GM23248 (cell line): ENCODE results near the gene TMEM184C.

Source experiments
- EZH2 ChIP-seq: fragments of 200-600 bp; sonication (generic); IDR thresholded peaks from 2 replicates; pipeline ENCODE4 v1.6.1; 2018; ENCODE audit warnings: antibody characterized with exemption, mild to moderate bottlenecking; ENCODE audit not compliant: insufficient read depth, poor library complexity, severe bottlenecking
- EZH2phosphoT487 ChIP-seq: fragments of 200-600 bp; sonication (generic); IDR thresholded peaks from 2 replicates; pipeline ENCODE4 v1.6.1; 2018; ENCODE audit warnings: antibody characterized with exemption, moderate library complexity, mild to moderate bottlenecking, low read depth; ENCODE audit not compliant: insufficient read depth

GRCh38 chr4:147645099-147645498, 27.9 kb downstream of the TMEM184C start:
- TF ChIP-seq EZH2 (no peak), EZH2phosphoT487 (no peak)
